ENCODE measurements around the gene MEIS1. TPM values are rescaled to one million over a fixed set of nuclear protein-coding genes. Genes with fewer than 3 reads are reported as not detected.

Gene MEIS1
- total RNA-seq, 2 experiments from 2014 or later = 5.4 to 7.3 TPM

GRCh38 chr2:66460031-66460430 is 25.1 kb downstream of the MEIS1 start:
- no peaks in the 10 kb centered on the region for H3K4me1 ChIP-seq (ENCODE audit: insufficient read depth, low read length, poor library complexity, severe bottlenecking)
- CTCF ChIA-PET (ENCODE audit: unreplicated experiment) = no interaction called here
- intact Hi-C loops (cut with micrococcal nuclease; ENCODE audit: unreplicated experiment) = no loop called here
- POLR2A ChIA-PET = no interaction called here
- no peaks in the 10 kb centered on the region for H3K36me3 ChIP-seq (ENCODE audit: insufficient read depth, low read length)
- no TSS peak for BruUV-seq (replicated peaks)
- no peak overlapping the region for H3K4me2 ChIP-seq (ENCODE audit: low read length)
- H3K9me3 ChIP-seq (ENCODE audit: low read length) = no peaks in the 10 kb centered on the region
- H4K20me1 ChIP-seq (ENCODE audit: insufficient read depth, low read length) = no peaks in the 10 kb centered on the region
- no peak overlapping the region for H3K4me3 ChIP-seq (ENCODE audit: low read depth, low read length, poor library complexity, severe bottlenecking)
- H3K9me2 ChIP-seq (ENCODE audit: insufficient read depth, low read length) = no peaks in the 10 kb centered on the region
- H3K27ac ChIP-seq (ENCODE audit: low read depth, low read length, poor library complexity, severe bottlenecking) = no peak overlapping the region
- TF ChIP-seq CTCF (conservative IDR thresholded peaks at IDR 0.05; ENCODE audit: low read length) = no peak
- no peak for TF ChIP-seq EZH2phosphoT487 (IDR thresholded peaks at IDR 0.05; ENCODE audit: borderline replicate concordance, low read depth, low read length)
- no peaks in the 10 kb centered on the region for H3K79me2 ChIP-seq (ENCODE audit: insufficient read depth, low read depth, low read length)
- H2AFZ ChIP-seq (ENCODE audit: low read length) = no peak overlapping the region
- no peak for DNase-seq (ENCODE audit: low spot score)

- Histone ChIP-seq H3K4me2 (ENCODE audit: low read length) (no peak overlapping the region), H2AFZ (ENCODE audit: low read length) (no peak overlapping the region), H4K20me1 (ENCODE audit: insufficient read depth, low read length) (no peaks in the 10 kb centered on the region), H3K9me2 (ENCODE audit: insufficient read depth, low read length) (no peaks in the 10 kb centered on the region), H3K9me3 (ENCODE audit: low read length) (no peaks in the 10 kb centered on the region), H3K4me1 (ENCODE audit: insufficient read depth, low read length, poor library complexity, severe bottlenecking) (no peaks in the 10 kb centered on the region), H3K4me3 (ENCODE audit: low read depth, low read length, poor library complexity, severe bottlenecking) (no peak overlapping the region), H3K27ac (ENCODE audit: low read depth, low read length, poor library complexity, severe bottlenecking) (no peak overlapping the region), H3K36me3 (ENCODE audit: insufficient read depth, low read length) (no peaks in the 10 kb centered on the region), H3K79me2 (ENCODE audit: insufficient read depth, low read depth, low read length) (no peaks in the 10 kb centered on the region)
- ChIA-PET POLR2A (interaction anchor here (0.7 kb wide), 2 partner anchors 33 to 109 kb away, joined by 3 read pairs; no protein-coding TSS in a partner anchor), CTCF (ENCODE audit: unreplicated experiment) (no interaction called here)
- no TSS peak for BruUV-seq (replicated peaks)
- no peak for TF ChIP-seq CTCF (conservative IDR thresholded peaks at IDR 0.05; ENCODE audit: low read length)
- no peak for TF ChIP-seq EZH2phosphoT487 (IDR thresholded peaks at IDR 0.05; ENCODE audit: borderline replicate concordance, low read depth, low read length)
- intact Hi-C loops (cut with micrococcal nuclease; ENCODE audit: unreplicated experiment) = no loop called here
- DNase-seq (ENCODE audit: low spot score) = no peak
Observed at GRCh38 chr2:66461001-66461663, 26.2 kb downstream of the MEIS1 start.

- TF ChIP-seq CTCF (conservative IDR thresholded peaks at IDR 0.05; ENCODE audit: low read length) (no peak), EZH2phosphoT487 (IDR thresholded peaks at IDR 0.05; ENCODE audit: borderline replicate concordance, low read depth, low read length) (no peak)
- BruUV-seq (replicated peaks) = no TSS peak
Observed at GRCh38 chr2:66461664-66462500, 27.0 kb downstream of the MEIS1 start.

More at GRCh38 chr2:66461664-66462500, 27.0 kb downstream of the MEIS1 start:
- Histone ChIP-seq H3K9me3 (ENCODE audit: low read length) (no peaks in the 10 kb centered on the region), H3K4me3 (ENCODE audit: low read depth, low read length, poor library complexity, severe bottlenecking) (no peak overlapping the region), H2AFZ (ENCODE audit: low read length) (no peak overlapping the region), H4K20me1 (ENCODE audit: insufficient read depth, low read length) (no peaks in the 10 kb centered on the region), H3K36me3 (ENCODE audit: insufficient read depth, low read length) (no peaks in the 10 kb centered on the region), H3K27ac (ENCODE audit: low read depth, low read length, poor library complexity, severe bottlenecking) (no peak overlapping the region), H3K79me2 (ENCODE audit: insufficient read depth, low read depth, low read length) (no peaks in the 10 kb centered on the region), H3K4me1 (ENCODE audit: insufficient read depth, low read length, poor library complexity, severe bottlenecking) (no peaks in the 10 kb centered on the region), H3K9me2 (ENCODE audit: insufficient read depth, low read length) (no peaks in the 10 kb centered on the region), H3K4me2 (ENCODE audit: low read length) (no peak overlapping the region)
- ChIA-PET POLR2A (interaction anchor here (0.7 to 1.3 kb wide), 3 partner anchors 9 to 108 kb away, joined by 3 read pairs; no protein-coding TSS in a partner anchor), CTCF (ENCODE audit: unreplicated experiment) (no interaction called here)
- intact Hi-C loops (cut with micrococcal nuclease; ENCODE audit: unreplicated experiment) = no loop called here
- DNase-seq (ENCODE audit: low spot score) = no peak
